Stimulated activated CD8-positive, alpha-beta memory T cell treated with anti-CD3 and anti-CD28 coated beads, Interleukin-2, amount 100 ng/mL, for 48 hours (primary cell): ENCODE results near the gene NF1.

Experiments
- DNase-seq, 2 donors: peaks; one replicate each; pipeline ENCODE4 v3.0.0-alpha.2; 2020; ENCODE audit warnings: low read depth in 2 of 2

Gene NF1

GRCh38 chr17:31385428-31386285 is 290.9 kb downstream of the NF1 start:
- no peak for DNase-seq

GRCh38 chr17:31386542-31387075 is 291.8 kb downstream of the NF1 start:
- no peak for DNase-seq

- DNase-seq = no peak
Measured at GRCh38 chr17:31387438-31387837, 292.7 kb downstream of the NF1 start.

GRCh38 chr17:31388351-31388750 is 293.6 kb downstream of the NF1 start:
- DNase-seq = no peak

GRCh38 chr17:31388770-31389656 is 294.2 kb downstream of the NF1 start:
- peak; percentile 25 to 32 for DNase-seq

GRCh38 chr17:31389657-31390381 is 295.0 kb downstream of the NF1 start:
- DNase-seq = no peak

- DNase-seq = no peak
Measured at GRCh38 chr17:31390426-31390747, 295.6 kb downstream of the NF1 start.

GRCh38 chr17:31390748-31391495 is 296.1 kb downstream of the NF1 start:
- no peak for DNase-seq

GRCh38 chr17:31391496-31391949 is 296.7 kb downstream of the NF1 start, which contains the start of gene RAB11FIP4:
RAB11FIP4 (plus strand) TSS chr17:31391675; CDS start chr17:31391853, 178 bp downstream.
- DNase-seq = no peak

GRCh38 chr17:31392002-31392855 is 297.5 kb downstream of the NF1 start:
- no peak for DNase-seq

GRCh38 chr17:31392856-31393748 is 298.3 kb downstream of the NF1 start:
- DNase-seq = no peak

GRCh38 chr17:31393749-31394146 is 299.0 kb downstream of the NF1 start:
- DNase-seq = no peak

- peak in 1 of 2 donors; percentile 28 for DNase-seq
Measured at GRCh38 chr17:31394544-31394943, 299.8 kb downstream of the NF1 start.

- no peak for DNase-seq
Measured at GRCh38 chr17:31397256-31397939, 302.6 kb downstream of the NF1 start.

- DNase-seq = no peak
Measured at GRCh38 chr17:31398381-31399311, 303.9 kb downstream of the NF1 start.

GRCh38 chr17:31400481-31400950 is 305.7 kb downstream of the NF1 start:
- no peak for DNase-seq
